ENCODE measurements around the gene KDR. TPM values are rescaled to one million over a fixed set of nuclear protein-coding genes. Genes with fewer than 3 reads are reported as not detected.
A peak's percentile ranks its signal among the peaks of the same experiment; 100 is the strongest.

The KDR gene
- total RNA-seq (not detected), polyA plus RNA-seq (not detected)

DNA sequence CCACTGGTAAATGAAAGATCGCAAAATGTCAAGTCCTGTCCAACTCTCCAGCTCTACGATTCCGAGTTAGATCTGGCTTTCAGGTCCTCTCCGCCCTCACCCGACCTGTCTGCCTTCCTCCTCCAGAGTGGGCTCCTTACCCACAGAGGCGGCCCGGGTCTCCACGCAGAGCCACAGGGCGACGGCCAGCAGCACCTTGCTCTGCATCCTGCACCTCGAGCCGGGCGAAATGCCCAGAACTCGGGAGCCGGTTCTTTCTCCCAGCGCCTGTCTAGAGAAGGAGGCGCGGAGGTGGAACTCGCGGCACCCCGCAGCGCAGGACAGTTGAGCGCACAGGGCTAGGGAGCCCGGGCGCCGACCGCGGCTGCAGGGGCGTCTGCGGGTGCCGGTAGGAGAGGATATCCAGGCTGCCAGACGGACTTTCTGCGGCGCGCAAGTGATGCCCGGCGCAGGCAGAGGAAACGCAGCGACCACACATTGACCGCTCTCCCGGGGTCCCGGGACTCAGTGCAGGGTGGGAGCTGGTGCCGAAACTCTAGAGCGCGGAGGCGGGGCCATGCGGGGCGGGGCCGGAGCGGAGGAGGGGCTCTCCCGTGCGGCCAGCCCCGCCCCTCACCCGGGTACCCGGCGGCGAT lies at the start of gene KDR:
Gene KDR, minus strand, starts transcription at position 509 of the 635 bp plus-strand sequence. Its CDS starts 302 bp downstream, at position 207.
- H3K27ac Mint-ChIP-seq = no peak within 1 kb of the TSS
- no peak within 1 kb of the TSS for H3K4me3 ChIP-seq (ENCODE audit: low read length in 2 of 2)
- no peaks in the 10 kb centered on the region for H3K27me3 ChIP-seq (ENCODE audit: insufficient read depth, low read length)
- ChIA-PET POLR2A (ENCODE audit: partially characterized antibody) (no interaction called here), CTCF (ENCODE audit: partially characterized antibody) (no interaction called here)
- H3K9me3 ChIP-seq (ENCODE audit: control insufficient read depth in 1 of 2, low read length in 2 of 2) = no peaks in the 10 kb centered on the region
- intact Hi-C loops (cut with micrococcal nuclease) = no loop called here
- H3K36me3 Mint-ChIP-seq = no peaks in the 10 kb centered on the region
- H3K27me3 Mint-ChIP-seq = peaks cover 14 to 19% of the 10 kb centered on the region in 2 donors
- no peaks in the 10 kb centered on the region for H3K36me3 ChIP-seq (ENCODE audit: insufficient read depth, low read length)
- no peak for DNase-seq
- H3K9me3 Mint-ChIP-seq = peaks cover 0 to 7% (median 1%) of the 10 kb centered on the region in 8 donors
- H3K4me1 ChIP-seq (ENCODE audit: insufficient read depth, low read length) = no peaks in the 10 kb centered on the region
- H3K27ac ChIP-seq (ENCODE audit: low read depth, low read length) = no peak within 1 kb of the TSS
- peak within 1 kb of the TSS in 3 of 8 donors; percentile 12 to 31 (median 19) for H3K4me3 Mint-ChIP-seq
- peaks cover 0 to 27% (median 2%) of the 10 kb centered on the region in 4 donors for H3K4me1 Mint-ChIP-seq

DNA sequence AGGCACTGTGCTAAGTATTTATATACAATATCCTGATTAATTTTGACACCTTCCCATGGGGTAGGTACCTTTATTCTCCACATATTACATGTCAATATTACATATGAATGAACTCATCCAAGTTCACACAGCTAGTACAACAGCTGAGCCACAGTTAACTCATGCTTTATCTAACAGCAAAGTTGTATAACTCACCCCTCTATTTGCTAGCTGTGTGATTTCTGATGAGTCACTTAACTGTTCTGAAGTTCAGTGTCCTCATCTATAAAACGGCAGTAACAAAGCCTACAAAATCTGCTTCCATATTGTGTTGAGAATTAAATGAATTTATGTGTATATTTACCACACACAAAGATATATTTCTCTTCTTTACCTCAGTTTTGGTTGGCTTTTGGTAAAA lies 48.2 kb upstream of the KDR start:
- H3K4me1 Mint-ChIP-seq = peaks cover 0 to 3% (median 0%) of the 10 kb centered on the region in 4 donors
- H3K36me3 Mint-ChIP-seq = no peaks in the 10 kb centered on the region
- Histone ChIP-seq H3K27me3 (ENCODE audit: insufficient read depth, low read length) (no peaks in the 10 kb centered on the region), H3K9me3 (ENCODE audit: control insufficient read depth in 1 of 2, low read length in 2 of 2) (no peaks in the 10 kb centered on the region), H3K4me1 (ENCODE audit: insufficient read depth, low read length) (no peaks in the 10 kb centered on the region), H3K27ac (ENCODE audit: low read depth, low read length) (no peak overlapping the region), H3K4me3 (ENCODE audit: low read length in 2 of 2) (no peak overlapping the region), H3K36me3 (ENCODE audit: insufficient read depth, low read length) (no peaks in the 10 kb centered on the region)
- DNase-seq = no peak
- intact Hi-C loops (cut with micrococcal nuclease) = no loop called here
- H3K4me3 Mint-ChIP-seq = no peak overlapping the region
- peaks cover 0 to 2% (median 0%) of the 10 kb centered on the region in 8 donors for H3K9me3 Mint-ChIP-seq
- H3K27ac Mint-ChIP-seq = no peak overlapping the region
- POLR2A ChIA-PET (ENCODE audit: partially characterized antibody) = no interaction called here
- CTCF ChIA-PET (ENCODE audit: partially characterized antibody) = interaction anchor here (1.3 kb wide), 1 partner anchor 8 kb away, joined by 3 read pairs; no protein-coding TSS in a partner anchor
- H3K27me3 Mint-ChIP-seq = peaks cover 2 to 11% of the 10 kb centered on the region in 2 donors

DNA sequence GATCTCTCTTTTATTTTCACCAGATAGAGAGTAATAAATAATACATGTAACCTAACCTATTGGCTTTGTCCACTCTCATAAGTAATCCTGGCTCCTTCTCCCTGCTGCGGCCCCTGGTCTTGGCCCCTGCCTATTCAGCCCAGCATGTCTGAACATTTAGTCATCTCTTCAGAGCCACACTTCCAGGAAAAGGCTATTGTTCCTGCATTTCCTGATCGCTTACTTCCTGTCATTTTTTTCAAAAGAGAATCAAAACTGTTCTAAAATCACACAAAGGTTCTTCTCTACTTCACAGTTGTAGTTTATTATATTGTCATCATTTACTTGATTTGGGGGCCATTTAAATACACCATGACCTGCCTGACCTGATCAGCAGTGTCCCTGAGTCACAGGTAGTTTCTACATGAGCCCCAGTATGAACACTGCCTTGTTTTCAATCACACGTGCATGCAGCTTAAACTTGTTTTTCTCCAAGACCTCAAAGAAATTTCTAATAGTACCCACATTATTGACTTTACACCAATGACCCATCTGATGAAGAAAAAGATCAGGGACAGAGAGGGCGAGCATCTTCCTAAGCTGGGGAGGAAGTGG lies 47.4 kb upstream of the KDR start:
- ChIA-PET CTCF (ENCODE audit: partially characterized antibody) (interaction anchor here (1.3 kb wide), 1 partner anchor 9 kb away, joined by 3 read pairs; no protein-coding TSS in a partner anchor), POLR2A (ENCODE audit: partially characterized antibody) (no interaction called here)
- H3K36me3 ChIP-seq (ENCODE audit: insufficient read depth, low read length) = no peaks in the 10 kb centered on the region
- DNase-seq = no peak
- peaks cover 0 to 2% (median 0%) of the 10 kb centered on the region in 8 donors for H3K9me3 Mint-ChIP-seq
- H3K4me1 ChIP-seq (ENCODE audit: insufficient read depth, low read length) = no peaks in the 10 kb centered on the region
- H3K27ac ChIP-seq (ENCODE audit: low read depth, low read length) = no peak overlapping the region
- H3K4me3 Mint-ChIP-seq = no peak overlapping the region
- H3K27me3 ChIP-seq (ENCODE audit: insufficient read depth, low read length) = no peaks in the 10 kb centered on the region
- intact Hi-C loops (cut with micrococcal nuclease) = no loop called here
- H3K36me3 Mint-ChIP-seq = no peaks in the 10 kb centered on the region
- no peak overlapping the region for H3K4me3 ChIP-seq (ENCODE audit: low read length in 2 of 2)
- peaks cover 0 to 3% (median 0%) of the 10 kb centered on the region in 4 donors for H3K4me1 Mint-ChIP-seq
- H3K27ac Mint-ChIP-seq = no peak overlapping the region
- H3K9me3 ChIP-seq (ENCODE audit: control insufficient read depth in 1 of 2, low read length in 2 of 2) = no peaks in the 10 kb centered on the region
- H3K27me3 Mint-ChIP-seq = peaks cover 3 to 11% of the 10 kb centered on the region in 2 donors

DNA sequence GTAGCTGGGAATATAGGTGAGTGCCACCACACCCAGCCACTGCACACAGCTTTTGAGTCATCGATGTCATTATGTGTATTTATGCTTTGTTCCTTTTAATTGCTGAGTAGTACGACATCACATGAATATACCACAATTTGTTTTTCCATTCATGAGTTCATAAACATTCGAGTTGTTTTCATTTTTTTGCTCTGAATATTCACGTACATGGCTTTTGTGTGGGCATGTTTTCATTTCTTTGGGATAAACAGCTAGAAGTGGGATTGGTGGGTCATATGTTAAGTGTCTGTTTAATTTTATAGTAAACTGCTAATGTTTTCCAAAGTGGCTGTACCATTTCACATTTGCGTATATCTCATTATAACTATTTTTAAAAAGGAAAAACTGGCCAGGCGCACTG lies 45.1 kb upstream of the KDR start:
- CTCF ChIA-PET (ENCODE audit: partially characterized antibody) = interaction anchor here (1.7 kb wide), 1 partner anchor 14 kb away, joined by 4 read pairs; no protein-coding TSS in a partner anchor
- H3K36me3 Mint-ChIP-seq = no peaks in the 10 kb centered on the region

GRCh38 chr4:55169352-55169961 lies 44.1 kb upstream of the KDR start:
- Mint-ChIP-seq H3K4me1 (no peaks in the 10 kb centered on the region), H3K36me3 (no peaks in the 10 kb centered on the region), H3K4me3 (no peak overlapping the region), H3K9me3 (peaks cover 0 to 8% (median under 1%) of the 10 kb centered on the region in 8 donors), H3K27me3 (peaks cover 3 to 14% of the 10 kb centered on the region in 2 donors), H3K27ac (no peak overlapping the region)
- ChIA-PET POLR2A (ENCODE audit: partially characterized antibody) (no interaction called here), CTCF (ENCODE audit: partially characterized antibody) (interaction anchor here (1.7 kb wide), 2 partner anchors 15 to 16 kb away, joined by 3 to 4 read pairs; no protein-coding TSS in a partner anchor)
- Histone ChIP-seq H3K4me3 (ENCODE audit: low read length in 2 of 2) (no peak overlapping the region), H3K36me3 (ENCODE audit: insufficient read depth, low read length) (no peaks in the 10 kb centered on the region), H3K27me3 (ENCODE audit: insufficient read depth, low read length) (no peaks in the 10 kb centered on the region), H3K27ac (ENCODE audit: low read depth, low read length) (no peak overlapping the region), H3K9me3 (ENCODE audit: control insufficient read depth in 1 of 2, low read length in 2 of 2) (no peaks in the 10 kb centered on the region), H3K4me1 (ENCODE audit: insufficient read depth, low read length) (no peaks in the 10 kb centered on the region)
- no peak for DNase-seq
- intact Hi-C loops (cut with micrococcal nuclease) = no loop called here

More for the DNA sequence above, 45.1 kb upstream of the KDR start:
- no peak overlapping the region for H3K4me3 ChIP-seq (ENCODE audit: low read length in 2 of 2)
- H3K36me3 ChIP-seq (ENCODE audit: insufficient read depth, low read length) = no peaks in the 10 kb centered on the region
- intact Hi-C loops (cut with micrococcal nuclease) = no loop called here
- no peak overlapping the region for H3K4me3 Mint-ChIP-seq
- peaks cover 3 to 14% of the 10 kb centered on the region in 2 donors for H3K27me3 Mint-ChIP-seq
- POLR2A ChIA-PET (ENCODE audit: partially characterized antibody) = no interaction called here
- no peaks in the 10 kb centered on the region for H3K4me1 ChIP-seq (ENCODE audit: insufficient read depth, low read length)
- H3K27ac ChIP-seq (ENCODE audit: low read depth, low read length) = no peak overlapping the region
- H3K4me1 Mint-ChIP-seq = no peaks in the 10 kb centered on the region
- no peaks in the 10 kb centered on the region for H3K27me3 ChIP-seq (ENCODE audit: insufficient read depth, low read length)
- no peaks in the 10 kb centered on the region for H3K9me3 ChIP-seq (ENCODE audit: control insufficient read depth in 1 of 2, low read length in 2 of 2)
- no peak for DNase-seq
- no peak overlapping the region for H3K27ac Mint-ChIP-seq
- H3K9me3 Mint-ChIP-seq = peaks cover 0 to 8% (median under 1%) of the 10 kb centered on the region in 8 donors

DNA sequence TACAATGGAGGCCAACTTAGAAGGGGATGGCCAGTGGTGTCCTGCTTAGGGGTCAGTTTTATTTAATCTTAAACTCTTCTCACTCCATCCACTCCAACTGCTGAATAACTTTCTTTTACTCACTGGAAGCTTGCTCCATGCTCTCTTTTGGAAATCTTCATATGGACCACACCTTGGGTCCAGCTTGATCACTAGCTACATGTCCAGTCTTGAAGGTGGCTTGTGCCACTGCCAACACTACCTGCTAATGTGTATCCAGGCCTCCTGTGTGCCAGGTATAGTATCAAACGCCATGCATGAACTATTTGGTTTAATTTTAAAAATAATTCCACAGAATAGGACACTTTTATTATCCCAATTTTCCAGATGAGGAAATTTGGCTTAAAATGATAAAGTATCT lies 37.0 kb upstream of the KDR start:
- Histone ChIP-seq H3K4me3 (ENCODE audit: low read length in 2 of 2) (no peak overlapping the region), H3K4me1 (ENCODE audit: insufficient read depth, low read length) (no peaks in the 10 kb centered on the region), H3K9me3 (ENCODE audit: control insufficient read depth in 1 of 2, low read length in 2 of 2) (no peaks in the 10 kb centered on the region), H3K27ac (ENCODE audit: low read depth, low read length) (no peak overlapping the region), H3K27me3 (ENCODE audit: insufficient read depth, low read length) (no peaks in the 10 kb centered on the region), H3K36me3 (ENCODE audit: insufficient read depth, low read length) (no peaks in the 10 kb centered on the region)
- peaks cover 0 to 6% (median 1%) of the 10 kb centered on the region in 8 donors for H3K9me3 Mint-ChIP-seq
- H3K4me3 Mint-ChIP-seq = no peak overlapping the region
- CTCF ChIA-PET (ENCODE audit: partially characterized antibody) = no interaction called here
- no peaks in the 10 kb centered on the region for H3K36me3 Mint-ChIP-seq
- no peak overlapping the region for H3K27ac Mint-ChIP-seq
- peaks cover 4 to 26% of the 10 kb centered on the region in 2 donors for H3K27me3 Mint-ChIP-seq
- DNase-seq = no peak
- intact Hi-C loops (cut with micrococcal nuclease) = no loop called here
- POLR2A ChIA-PET (ENCODE audit: partially characterized antibody) = no interaction called here
- no peaks in the 10 kb centered on the region for H3K4me1 Mint-ChIP-seq

GRCh38 chr4:55161739-55162138 lies 36.3 kb upstream of the KDR start:
- Mint-ChIP-seq H3K4me3 (no peak overlapping the region), H3K27ac (no peak overlapping the region), H3K9me3 (peaks cover 0 to 6% (median 0%) of the 10 kb centered on the region in 8 donors), H3K27me3 (peaks cover 4 to 23% of the 10 kb centered on the region in 2 donors), H3K36me3 (no peaks in the 10 kb centered on the region), H3K4me1 (no peaks in the 10 kb centered on the region)
- POLR2A ChIA-PET (ENCODE audit: partially characterized antibody) = no interaction called here
- intact Hi-C loops (cut with micrococcal nuclease) = no loop called here
- CTCF ChIA-PET (ENCODE audit: partially characterized antibody) = no interaction called here
- no peaks in the 10 kb centered on the region for H3K9me3 ChIP-seq (ENCODE audit: control insufficient read depth in 1 of 2, low read length in 2 of 2)
- DNase-seq = no peak
- no peaks in the 10 kb centered on the region for H3K36me3 ChIP-seq (ENCODE audit: insufficient read depth, low read length)
- no peaks in the 10 kb centered on the region for H3K4me1 ChIP-seq (ENCODE audit: insufficient read depth, low read length)
- H3K27me3 ChIP-seq (ENCODE audit: insufficient read depth, low read length) = no peaks in the 10 kb centered on the region
- no peak overlapping the region for H3K27ac ChIP-seq (ENCODE audit: low read depth, low read length)
- H3K4me3 ChIP-seq (ENCODE audit: low read length in 2 of 2) = no peak overlapping the region

Data from CD4-positive, alpha-beta memory T cell (primary cell).